Endothelial cell of umbilical vein (primary cell): ENCODE results near the gene ACTR8. TPM values are rescaled to one million over a fixed set of nuclear protein-coding genes. Genes with fewer than 3 reads are reported as not detected.

Experiments used
- BruUV-seq: library from RNA; stranded (reverse); fragments of 400-500 nt; replicated peaks from 2 replicates; lab custom pipeline; 2021; lab: Mats Ljungman, UMichigan
- CTCF ChIA-PET: fragments of 300-600, 350-600 bp; sonication (Branson Sonifier 250); formaldehyde crosslinking; loops from one replicate; lab custom pipeline; 2021; ENCODE audit warnings: antibody characterized with exemption, inconsistent platforms; lab: Charles Lee
- POLR2A ChIA-PET: fragments of 300-600, 350-600 bp; sonication (Branson Sonifier 250); formaldehyde crosslinking; loops from one replicate; lab custom pipeline; 2021; ENCODE audit warnings: antibody characterized with exemption, inconsistent platforms; lab: Charles Lee
- DNase-seq: peaks from one replicate; pipeline ENCODE4 v3.0.0-alpha.2; 2011; ENCODE audit warnings: low read depth, low spot score
- FAIRE-seq: peaks from 2 replicates; lab custom pipeline; 2011; peaks lifted over from hg19 to GRCh38; lab: Jason Lieb, UNC
- H2AFZ ChIP-seq: 2 replicates; pipeline ENCODE4 v1.6.0; 2012; ENCODE audit warnings: low read depth, low read length, control low read depth, inconsistent platforms
- H3K27ac ChIP-seq: 2 replicates; pipeline ENCODE4 v1.5.1; 2011; ENCODE audit warnings: low read depth, mild to moderate bottlenecking, control low read depth, low read length, moderate library complexity; ENCODE audit not compliant: insufficient read depth
- H3K27me3 ChIP-seq, 2 experiments: 2 replicates each; pipeline versions ENCODE4 v1.6.0 to v1.6.1; 2011; ENCODE audit warnings: low read length in 2 of 2, mixed read lengths in 1 of 2; ENCODE audit not compliant: control insufficient read depth in 2 of 2, insufficient read depth in 2 of 2
- H3K36me3 ChIP-seq, 2 experiments: 2 replicates in 1 of 2; 3 replicates in 1 of 2; pipeline ENCODE4 v1.5.1; 2011; ENCODE audit warnings: low read length in 2 of 2, mild to moderate bottlenecking in 1 of 2, moderate library complexity in 1 of 2; ENCODE audit not compliant: control insufficient read depth in 2 of 2, insufficient read depth in 2 of 2; ENCODE audit errors: extremely low read depth in 1 of 2
- H3K4me1 ChIP-seq: 3 replicates; pipeline ENCODE4 v1.5.1; 2011; ENCODE audit warnings: mild to moderate bottlenecking, low read length; ENCODE audit not compliant: control insufficient read depth, insufficient read depth; ENCODE audit errors: extremely low read depth
- H3K4me2 ChIP-seq: 2 replicates; pipeline ENCODE4 v1.6.1; 2011; ENCODE audit warnings: low read length, control low read depth, mixed read lengths; ENCODE audit not compliant: insufficient read depth
- H3K4me3 ChIP-seq, 3 experiments: fragments of 200-600 bp in 1 of 3; sonication (generic), shearing (Covaris generic) in 1 of 3; replicated peaks in 1 of 3; 2 replicates each; pipeline ENCODE4 v1.5.1; 2011 to 2016; ENCODE audit warnings: control low read depth in 3 of 3, low read length in 3 of 3, mild to moderate bottlenecking in 2 of 3, inconsistent platforms in 1 of 3, low read depth in 1 of 3, moderate library complexity in 1 of 3; ENCODE audit not compliant: insufficient read depth in 1 of 3
- H3K79me2 ChIP-seq: 2 replicates; pipeline ENCODE4 v1.6.0; 2012; ENCODE audit warnings: low read length, inconsistent platforms; ENCODE audit not compliant: control insufficient read depth, insufficient read depth
- H3K9ac ChIP-seq: replicated peaks from 2 replicates; pipeline ENCODE3; 2011; ENCODE audit warnings: low read length, control low read depth; ENCODE audit not compliant: insufficient read depth; ENCODE audit errors: extremely low read depth
- H3K9me1 ChIP-seq: replicated peaks from 3 replicates; pipeline ENCODE4 v1.6.0; 2011; ENCODE audit warnings: mild to moderate bottlenecking, low read length; ENCODE audit not compliant: control insufficient read depth, insufficient read depth; ENCODE audit errors: extremely low read depth
- H3K9me3 ChIP-seq: replicated peaks from 2 replicates; pipeline ENCODE4 v1.5.1; 2012; ENCODE audit warnings: low read length, inconsistent platforms; ENCODE audit not compliant: control insufficient read depth, insufficient read depth
- H4K20me1 ChIP-seq: replicated peaks from 2 replicates; pipeline ENCODE3; 2011; ENCODE audit warnings: mild to moderate bottlenecking, low read length; ENCODE audit not compliant: control insufficient read depth, insufficient read depth; ENCODE audit errors: extremely low read depth
- EZH2 ChIP-seq: IDR thresholded peaks from 2 replicates; pipeline ENCODE4 v1.6.1; 2012; ENCODE audit warnings: borderline replicate concordance, low read depth, mild to moderate bottlenecking, moderate library complexity, low read length, inconsistent platforms; ENCODE audit not compliant: severe bottlenecking
- FOS ChIP-seq: IDR thresholded peaks from 2 replicates; pipeline ENCODE4 v1.6.1; 2011; ENCODE audit warnings: mild to moderate bottlenecking, low read length, moderate library complexity, borderline replicate concordance; ENCODE audit not compliant: insufficient read depth
- GATA2 ChIP-seq: IDR thresholded peaks from 2 replicates; pipeline ENCODE4 v1.7.0; 2011; ENCODE audit warnings: low read depth, mild to moderate bottlenecking, moderate library complexity, mixed read lengths, low read length; ENCODE audit not compliant: insufficient read length, insufficient read depth
- JUN ChIP-seq: IDR thresholded peaks from 2 replicates; pipeline ENCODE4 v1.6.1; 2011; ENCODE audit warnings: borderline replicate concordance, low read depth; ENCODE audit not compliant: insufficient read length, insufficient read depth
- MYC ChIP-seq: IDR thresholded peaks from one replicate; pipeline ENCODE4 v1.6.1; 2011; ENCODE audit warnings: mild to moderate bottlenecking, low read depth, low read length
- POLR2A ChIP-seq: IDR thresholded peaks from 2 replicates; pipeline ENCODE4 v1.6.1; 2012; ENCODE audit warnings: low read depth, mild to moderate bottlenecking, control low read depth, low read length
- POLR2AphosphoS5 ChIP-seq: IDR thresholded peaks from 2 replicates; pipeline ENCODE4 v1.6.1; 2012; ENCODE audit warnings: low read depth, mild to moderate bottlenecking, control low read depth, low read length, moderate library complexity; ENCODE audit not compliant: insufficient read depth
- dilution Hi-C: fragments of 300-500 bp; cut with MboI; formaldehyde crosslinking; loops from one replicate; pipeline ENCODE4 v1.15.0; 2019; ENCODE audit warnings: low sequenced_read_pairs; ENCODE audit not compliant: extremely low pct_ligation_motif_present
- intact Hi-C: fragments of 100-400 bp; cut with micrococcal nuclease; formaldehyde crosslinking; loops from one replicate; pipeline ENCODE4 v1.10.0; 2022
- polyA plus RNA-seq, 4 experiments: library from polyadenylated mRNA; depleted of rRNA in 3 of 4; stranded (reverse) in 3 of 4; unstranded in 1 of 4; fragments of >200 nt; gene quantifications; 2 replicates each; pipeline versions ENCODE4 v1.2.1 to v1.2.3, GENCODE V29; 2011 to 2012; ENCODE audit warnings: missing spikeins in 1 of 4
- total RNA-seq: library from RNA; stranded (reverse); gene quantifications from 2 replicates; pipeline ENCODE4 v1.2.3, GENCODE V29; 2021
- TF ChIP-seq, protein P1 (sequence below): IDR thresholded peaks from 2 replicates; pipeline ENCODE4 v1.6.1; 2011; ENCODE audit not compliant: insufficient read depth, insufficient read length
- TF ChIP-seq, protein P2 (sequence below), 2 donors: IDR thresholded peaks; 1 replicate in 1 of 2; 2 replicates in 1 of 2; pipeline ENCODE4 v1.5.1; 2011; ENCODE audit warnings: low read length in 2 of 2, mild to moderate bottlenecking in 2 of 2, moderate library complexity in 2 of 2, control low read depth in 1 of 2, inconsistent platforms in 1 of 2, low read depth in 1 of 2; ENCODE audit not compliant: insufficient read depth in 1 of 2; ENCODE audit errors: extremely low read depth in 1 of 2

Gene ACTR8
- total and polyA plus RNA-seq, 2 donors (not counting 3 experiments of a cell fraction or from before 2014, with no cell fraction given) = 14.4 to 42.0 TPM

DNA sequence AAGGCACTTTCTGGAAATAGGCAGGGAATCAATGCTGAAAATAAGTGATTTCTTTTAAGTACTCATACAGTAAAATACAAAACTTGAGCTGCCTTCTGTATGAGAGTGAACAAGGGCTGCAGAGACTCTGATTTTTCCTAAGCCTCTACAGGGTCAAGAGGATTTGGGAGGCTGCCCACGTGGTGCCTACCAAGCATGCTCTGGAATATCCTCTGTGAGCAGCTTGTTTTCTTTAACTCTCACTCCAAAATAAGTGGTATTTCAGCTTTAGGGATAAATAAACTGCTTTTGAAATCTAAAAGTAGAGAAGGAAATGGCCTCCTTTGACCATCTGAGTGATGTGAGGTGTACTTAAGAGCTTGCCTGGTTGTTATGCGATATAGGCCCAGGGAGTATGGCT lies 17.8 kb upstream of the ACTR8 start:
- BruUV-seq = no TSS peak
- H3K79me2 ChIP-seq = no peaks in the 10 kb centered on the region
- no peaks in the 10 kb centered on the region for H3K36me3 ChIP-seq
- no peak overlapping the region for H3K4me3 ChIP-seq
- H3K27me3 ChIP-seq = peaks cover 9 to 32% of the 10 kb centered on the region in 2 experiments
- TF ChIP-seq, protein P1, sequence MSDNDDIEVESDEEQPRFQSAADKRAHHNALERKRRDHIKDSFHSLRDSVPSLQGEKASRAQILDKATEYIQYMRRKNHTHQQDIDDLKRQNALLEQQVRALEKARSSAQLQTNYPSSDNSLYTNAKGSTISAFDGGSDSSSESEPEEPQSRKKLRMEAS = no peak
- no peak for TF ChIP-seq MYC
- no peak for TF ChIP-seq POLR2AphosphoS5
- no peak for TF ChIP-seq POLR2A
- TF ChIP-seq, protein P2, sequence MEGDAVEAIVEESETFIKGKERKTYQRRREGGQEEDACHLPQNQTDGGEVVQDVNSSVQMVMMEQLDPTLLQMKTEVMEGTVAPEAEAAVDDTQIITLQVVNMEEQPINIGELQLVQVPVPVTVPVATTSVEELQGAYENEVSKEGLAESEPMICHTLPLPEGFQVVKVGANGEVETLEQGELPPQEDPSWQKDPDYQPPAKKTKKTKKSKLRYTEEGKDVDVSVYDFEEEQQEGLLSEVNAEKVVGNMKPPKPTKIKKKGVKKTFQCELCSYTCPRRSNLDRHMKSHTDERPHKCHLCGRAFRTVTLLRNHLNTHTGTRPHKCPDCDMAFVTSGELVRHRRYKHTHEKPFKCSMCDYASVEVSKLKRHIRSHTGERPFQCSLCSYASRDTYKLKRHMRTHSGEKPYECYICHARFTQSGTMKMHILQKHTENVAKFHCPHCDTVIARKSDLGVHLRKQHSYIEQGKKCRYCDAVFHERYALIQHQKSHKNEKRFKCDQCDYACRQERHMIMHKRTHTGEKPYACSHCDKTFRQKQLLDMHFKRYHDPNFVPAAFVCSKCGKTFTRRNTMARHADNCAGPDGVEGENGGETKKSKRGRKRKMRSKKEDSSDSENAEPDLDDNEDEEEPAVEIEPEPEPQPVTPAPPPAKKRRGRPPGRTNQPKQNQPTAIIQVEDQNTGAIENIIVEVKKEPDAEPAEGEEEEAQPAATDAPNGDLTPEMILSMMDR (IDR thresholded peaks at IDR 0.05; ENCODE audit: extremely low read depth in 1 of 2, insufficient read depth in 1 of 2, low read depth in 1 of 2, low read length in 2 of 2) = no peak
- no peak for TF ChIP-seq GATA2
- no peak for TF ChIP-seq EZH2
- TF ChIP-seq JUN = no peak
- TF ChIP-seq FOS = no peak
- dilution Hi-C loops (no loop called here), intact Hi-C loops (no loop called here)
- H3K9me3 ChIP-seq = no peaks in the 10 kb centered on the region
- ChIA-PET CTCF (interaction anchor here (1.0 to 1.8 kb wide), 2 partner anchors 10 to 39 kb away, joined by 5 to 7 read pairs; no protein-coding TSS in a partner anchor), POLR2A (no interaction called here)
- H4K20me1 ChIP-seq = no peaks in the 10 kb centered on the region
- no peak overlapping the region for H3K4me2 ChIP-seq
- no peak overlapping the region for H3K9ac ChIP-seq
- no peaks in the 10 kb centered on the region for H3K4me1 ChIP-seq
- no peak overlapping the region for H3K27ac ChIP-seq
- no peak overlapping the region for H2AFZ ChIP-seq
- FAIRE-seq = no peak
- no peaks in the 10 kb centered on the region for H3K9me1 ChIP-seq
- no peak for DNase-seq
